ENCODE results near the gene FNBP1.

GRCh38 chr9:130023144-130023787 is 19.7 kb downstream of the FNBP1 start:
- TF ChIP-seq CTCF (IDR thresholded peaks at IDR 0.05) (no peak), REST (IDR thresholded peaks at IDR 0.05; ENCODE audit: insufficient read depth in 1 of 2, low read depth in 2 of 2, low read length in 1 of 2) (no peak)
